GM21723 (cell line): ENCODE measurements around the gene STAC2.
A peak's percentile ranks its signal among the peaks of the same experiment; 100 is the strongest.

Experiments used
- ATAC-seq: cut with Tn5 transposase; IDR thresholded peaks from one replicate; pipeline ENCODE4 v1.9.1; 2021; ENCODE audit warnings: mild to moderate bottlenecking, moderate library complexity; ENCODE audit not compliant: unreplicated experiment

Gene STAC2

DNA sequence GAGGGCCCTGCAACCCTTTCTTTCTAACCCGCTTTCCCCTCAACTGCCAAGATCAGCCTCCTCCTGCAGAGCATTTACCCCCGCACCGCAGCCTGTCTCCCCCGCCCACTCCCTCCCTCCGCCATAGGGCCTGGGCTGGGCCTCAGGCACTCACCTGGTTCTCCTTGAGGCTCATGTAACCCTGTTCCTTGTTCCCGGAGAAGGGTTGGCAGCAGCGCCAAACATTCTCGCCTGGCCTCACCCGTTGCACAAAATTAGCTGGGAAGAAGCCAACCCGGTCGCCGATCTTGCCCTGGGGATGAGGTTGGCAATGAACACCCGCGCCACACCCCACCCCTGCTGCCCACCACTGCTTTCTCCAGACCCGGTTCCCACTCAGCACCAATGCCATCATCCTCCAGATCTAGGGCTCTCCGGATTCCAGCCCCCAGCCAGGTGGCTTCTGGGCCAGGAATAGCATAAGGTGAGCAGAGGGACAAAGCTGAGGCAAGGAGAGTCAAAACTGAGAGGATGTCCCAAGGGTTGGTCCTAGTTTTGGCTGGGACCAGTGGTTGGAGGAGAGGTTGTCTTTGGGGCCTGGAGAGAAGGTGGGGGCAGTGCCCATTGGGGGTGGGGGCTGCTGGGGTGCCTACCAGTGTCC is 12.8 kb downstream of the STAC2 start:
- no peak for ATAC-seq

DNA sequence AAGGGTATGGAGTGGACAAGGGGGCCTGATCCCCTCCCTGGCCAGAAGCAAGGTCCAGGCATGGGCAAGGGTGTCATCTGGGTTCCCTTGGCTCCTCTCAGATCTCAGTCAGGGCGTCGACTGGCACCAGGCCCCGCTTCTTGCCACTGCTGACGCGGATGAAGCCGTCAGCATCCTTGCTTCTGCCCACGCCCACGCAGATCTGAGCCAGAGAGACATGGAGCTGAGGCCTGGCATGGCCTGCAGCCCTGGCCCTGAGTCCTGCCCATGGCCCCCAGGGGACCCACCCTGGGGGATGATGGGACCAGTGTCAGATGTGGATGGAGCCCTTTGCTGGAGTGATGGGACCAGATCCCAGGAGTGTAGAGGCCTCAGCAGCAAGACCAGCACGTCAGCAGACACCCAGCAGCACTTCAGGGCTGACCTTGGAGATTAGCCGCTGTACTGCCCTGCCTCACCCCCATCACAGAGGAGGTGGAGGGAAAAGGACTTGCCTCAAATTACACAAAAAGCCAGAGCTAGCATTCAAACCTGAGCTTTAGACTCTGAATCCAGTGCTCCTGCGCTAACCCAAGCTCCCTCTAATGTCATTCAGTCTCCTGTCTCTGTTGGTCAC is 13.4 kb downstream of the STAC2 start:
- ATAC-seq = no peak

DNA sequence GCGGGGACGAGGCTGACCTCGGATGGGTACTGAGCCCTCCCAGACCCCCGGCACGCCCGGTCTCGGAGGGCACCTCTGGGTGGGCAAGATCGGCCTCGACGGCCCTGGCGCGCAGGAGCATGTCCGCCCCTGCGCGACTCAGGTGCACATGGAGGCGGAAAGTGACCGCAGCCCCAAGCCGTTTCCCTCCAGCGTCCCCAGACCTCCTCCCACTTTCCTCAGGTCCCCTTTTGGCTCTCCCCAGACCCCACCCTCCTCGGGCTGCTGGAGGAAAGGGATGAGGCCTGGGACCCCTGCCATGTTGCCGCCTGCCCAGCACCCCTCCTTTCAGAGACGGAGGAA is 15.7 kb downstream of the STAC2 start:
- ATAC-seq = no peak

DNA sequence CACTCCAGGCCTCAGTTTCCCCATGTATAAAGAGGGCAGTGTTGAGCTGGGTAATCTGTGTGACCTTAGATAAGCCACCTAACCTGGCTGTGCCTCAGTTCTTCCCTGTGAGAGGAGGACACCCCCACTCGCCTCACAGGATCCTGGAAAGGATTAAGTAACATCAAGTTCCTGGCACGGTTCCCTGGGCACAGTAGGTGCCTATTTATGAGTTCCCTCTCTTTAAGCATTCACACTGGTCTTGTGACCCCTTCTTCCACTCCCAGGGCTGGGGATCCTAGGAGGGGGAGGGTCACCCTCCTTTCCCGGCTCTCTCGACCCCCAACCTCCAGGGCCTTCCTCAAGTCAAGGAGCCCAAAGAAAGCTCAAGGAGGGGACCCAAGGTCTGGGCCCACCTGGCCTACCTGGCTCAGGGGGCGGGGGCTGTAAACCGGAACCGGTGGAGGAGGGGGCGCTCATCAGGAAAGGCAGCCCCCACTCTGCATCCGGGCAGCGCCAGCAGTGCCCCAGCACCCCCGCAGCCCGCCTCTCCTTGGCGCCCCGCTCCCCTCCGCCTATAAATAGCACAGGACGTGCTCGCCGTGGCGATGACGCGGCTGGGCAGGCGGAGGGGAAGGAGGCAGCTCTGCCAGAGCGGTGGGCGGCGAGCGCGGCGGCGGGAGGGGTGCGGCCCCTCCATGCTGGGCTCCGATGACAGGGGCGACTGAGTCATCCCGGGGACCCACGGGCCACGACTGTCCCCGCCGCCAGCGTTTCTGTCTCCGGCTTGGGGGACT is 16.2 kb downstream of the STAC2 start:
- no peak for ATAC-seq

DNA sequence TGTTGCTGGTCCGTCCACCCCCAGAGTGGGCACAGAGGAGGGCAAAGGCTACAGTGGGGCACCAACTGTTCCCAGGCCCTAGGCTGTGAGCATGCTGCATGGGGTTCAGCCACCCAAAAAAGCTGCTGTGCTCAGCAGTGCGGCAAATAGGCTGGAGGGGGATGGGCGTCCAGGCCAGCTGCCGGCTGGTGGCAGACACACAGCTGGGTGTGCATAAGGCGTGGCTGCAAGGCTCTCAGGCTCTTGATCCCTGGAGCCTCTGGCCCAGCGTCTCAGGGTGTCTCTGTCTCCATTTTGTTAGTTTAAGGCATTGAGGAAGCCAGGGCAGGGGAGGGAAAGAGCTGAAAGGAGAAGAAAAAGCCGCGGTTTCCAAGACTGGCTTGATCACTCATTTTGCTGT is 16.9 kb downstream of the STAC2 start:
- ATAC-seq = peak; percentile 55

DNA sequence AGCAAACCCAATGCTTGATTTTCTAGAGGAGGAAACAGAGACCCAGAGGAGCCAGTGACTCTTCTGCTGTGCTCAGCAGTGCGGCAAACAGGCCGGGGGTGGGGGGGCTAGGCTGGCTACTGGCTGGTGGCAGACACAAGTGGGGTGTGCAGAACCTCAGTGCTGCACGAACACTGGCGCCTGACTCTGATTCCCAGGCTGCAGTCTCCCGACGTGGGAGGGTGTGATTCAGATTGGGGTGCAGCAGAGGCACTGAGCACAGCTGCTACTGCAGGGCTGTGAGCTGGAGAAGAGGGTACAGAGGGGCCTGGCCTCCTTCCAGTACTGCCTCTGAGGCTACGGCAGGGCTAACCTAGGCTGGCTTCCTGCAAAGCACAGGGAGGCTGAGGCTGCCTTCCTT is 17.6 kb downstream of the STAC2 start:
- no peak for ATAC-seq

DNA sequence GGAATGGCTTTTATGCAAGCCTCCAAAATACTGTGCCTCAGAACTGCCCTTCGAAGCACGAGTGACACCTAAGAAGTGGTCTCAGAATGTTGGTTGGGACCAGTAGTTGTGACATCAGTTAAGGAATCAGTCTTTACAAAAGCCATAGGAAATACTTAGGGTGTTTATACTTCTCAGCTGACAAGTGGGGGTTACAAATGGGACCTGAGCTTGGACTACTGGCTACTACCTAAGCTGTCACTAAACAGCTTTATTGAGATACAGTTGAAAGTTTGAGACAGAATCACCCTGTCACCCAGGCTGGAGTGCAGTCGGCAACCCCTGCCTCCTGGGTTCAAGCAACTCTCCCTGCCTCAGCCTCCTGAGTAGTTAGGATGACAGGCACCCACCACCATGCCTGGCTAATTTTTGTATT is 20.6 kb downstream of the STAC2 start:
- ATAC-seq = no peak

DNA sequence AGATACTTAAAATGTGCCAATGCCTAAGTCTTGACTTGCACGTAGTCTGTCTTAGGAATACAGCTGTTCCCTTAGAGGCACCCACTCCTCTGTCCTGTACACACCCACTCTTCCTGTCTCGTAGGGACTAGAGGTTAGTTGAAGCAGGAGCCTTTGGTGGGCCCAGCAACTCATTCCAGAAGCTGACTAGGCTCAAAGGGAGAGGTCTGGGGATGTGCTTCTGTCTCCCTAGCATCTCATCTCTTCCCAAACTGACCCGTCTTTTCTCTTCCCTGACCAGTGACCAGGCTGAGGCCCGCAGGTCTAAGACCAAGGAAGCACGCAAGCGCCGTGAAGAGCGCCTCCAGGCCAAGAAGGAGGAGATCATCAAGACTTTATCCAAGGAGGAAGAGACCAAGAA is 21.5 kb downstream of the STAC2 start:
- ATAC-seq = no peak

DNA sequence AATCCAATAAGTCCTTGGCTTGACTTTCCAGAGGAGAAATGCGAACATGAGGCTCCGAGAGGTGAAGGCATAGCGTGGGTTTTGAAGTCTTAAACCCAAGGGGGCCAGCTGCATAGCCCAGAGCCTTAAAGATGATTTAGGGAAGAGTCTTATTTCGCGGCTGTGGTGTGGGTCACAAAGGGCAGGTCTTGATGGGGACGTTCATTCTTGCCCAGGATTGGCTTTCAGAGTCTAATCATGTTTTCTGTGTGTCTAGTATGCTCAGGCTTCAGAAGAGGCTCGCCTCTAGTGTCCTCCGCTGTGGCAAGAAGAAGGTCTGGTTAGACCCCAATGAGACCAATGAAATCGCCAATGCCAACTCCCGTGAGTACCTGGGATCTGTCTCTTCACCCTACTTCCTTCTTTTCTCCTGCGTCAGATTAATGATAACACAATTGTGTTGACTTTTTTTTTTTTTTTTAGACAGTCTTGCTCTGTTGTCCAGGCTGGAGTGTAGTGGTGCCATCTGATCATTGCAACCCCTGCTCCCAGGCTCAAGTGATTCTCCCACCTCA is 24.7 kb downstream of the STAC2 start:
- ATAC-seq = no peak

DNA sequence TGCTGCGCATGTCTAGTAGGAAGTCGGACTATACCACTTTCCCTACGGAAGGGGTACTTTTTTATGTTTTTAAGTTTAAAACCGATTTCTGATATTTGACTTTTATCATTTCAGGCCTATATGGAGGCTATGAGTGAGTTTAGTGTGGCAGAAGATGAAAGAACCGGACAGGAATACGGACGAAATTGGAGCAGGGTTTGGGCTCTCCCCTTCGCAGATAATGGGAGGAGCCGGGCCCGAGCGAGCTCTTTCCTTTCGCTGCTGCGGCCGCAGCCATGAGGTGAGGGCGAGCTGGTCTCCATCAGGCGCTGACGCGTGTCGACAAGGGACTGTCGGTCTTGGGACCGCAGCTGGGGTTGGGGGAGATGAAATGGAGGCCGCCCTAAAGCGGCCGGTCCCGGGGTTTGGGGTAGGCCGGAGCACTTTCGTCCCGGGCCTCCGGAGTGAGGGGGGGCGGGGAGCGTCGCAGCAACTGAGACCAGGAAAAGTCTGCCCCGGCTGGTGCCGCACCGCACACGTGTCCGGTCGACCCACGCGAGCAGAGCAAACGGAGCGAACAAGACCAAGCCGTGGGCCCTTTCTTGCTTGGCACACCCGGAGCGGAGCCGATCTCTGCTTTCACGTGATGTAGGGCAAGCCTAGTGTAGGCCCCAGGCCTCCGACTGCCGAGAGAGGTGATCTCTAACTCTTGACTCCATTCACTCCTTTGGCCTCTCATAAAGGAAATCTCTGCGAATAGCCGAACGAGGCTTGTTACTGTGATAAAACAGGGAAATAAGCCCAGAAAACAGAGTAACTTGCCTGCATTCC is 25.5 kb downstream of the STAC2 start, which contains the start of gene RPL19:
Gene RPL19, plus strand, starts transcription at position 214 of the 810 bp plus-strand sequence. Its CDS starts 62 bp downstream, at position 276.
- ATAC-seq = peak; percentile 58

DNA sequence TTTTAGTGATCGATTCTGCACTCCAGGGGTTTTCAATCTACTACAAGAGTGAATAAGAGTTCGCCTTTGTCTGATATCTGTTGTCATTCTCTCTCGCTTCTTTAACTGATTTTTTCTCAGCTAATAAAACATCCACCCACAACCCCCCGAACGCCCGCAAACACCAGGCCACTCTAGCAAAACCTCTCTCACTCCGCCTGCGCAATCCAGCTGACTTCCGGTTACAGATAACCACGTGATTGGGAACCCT is 26.0 kb downstream of the STAC2 start:
- ATAC-seq = peak; percentile 51

DNA sequence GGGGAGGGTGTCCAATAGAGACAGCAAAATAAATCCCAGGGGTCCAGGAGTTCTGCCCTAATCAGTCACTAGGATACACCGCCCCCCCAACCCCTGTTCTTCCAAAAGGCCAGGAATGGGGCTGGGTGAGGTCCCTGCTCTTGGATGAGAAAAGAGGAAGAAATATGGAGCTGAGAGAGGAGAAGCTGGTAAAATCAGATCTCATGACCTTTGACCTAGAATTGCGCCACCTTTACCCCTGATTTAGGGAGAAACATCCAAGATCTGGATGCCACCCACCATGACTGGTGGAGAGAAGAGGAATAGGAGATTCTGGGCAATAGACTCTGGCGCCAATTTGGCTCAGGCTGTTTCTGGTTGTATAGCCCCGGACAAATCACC is 27.6 kb downstream of the STAC2 start:
- no peak for ATAC-seq

DNA sequence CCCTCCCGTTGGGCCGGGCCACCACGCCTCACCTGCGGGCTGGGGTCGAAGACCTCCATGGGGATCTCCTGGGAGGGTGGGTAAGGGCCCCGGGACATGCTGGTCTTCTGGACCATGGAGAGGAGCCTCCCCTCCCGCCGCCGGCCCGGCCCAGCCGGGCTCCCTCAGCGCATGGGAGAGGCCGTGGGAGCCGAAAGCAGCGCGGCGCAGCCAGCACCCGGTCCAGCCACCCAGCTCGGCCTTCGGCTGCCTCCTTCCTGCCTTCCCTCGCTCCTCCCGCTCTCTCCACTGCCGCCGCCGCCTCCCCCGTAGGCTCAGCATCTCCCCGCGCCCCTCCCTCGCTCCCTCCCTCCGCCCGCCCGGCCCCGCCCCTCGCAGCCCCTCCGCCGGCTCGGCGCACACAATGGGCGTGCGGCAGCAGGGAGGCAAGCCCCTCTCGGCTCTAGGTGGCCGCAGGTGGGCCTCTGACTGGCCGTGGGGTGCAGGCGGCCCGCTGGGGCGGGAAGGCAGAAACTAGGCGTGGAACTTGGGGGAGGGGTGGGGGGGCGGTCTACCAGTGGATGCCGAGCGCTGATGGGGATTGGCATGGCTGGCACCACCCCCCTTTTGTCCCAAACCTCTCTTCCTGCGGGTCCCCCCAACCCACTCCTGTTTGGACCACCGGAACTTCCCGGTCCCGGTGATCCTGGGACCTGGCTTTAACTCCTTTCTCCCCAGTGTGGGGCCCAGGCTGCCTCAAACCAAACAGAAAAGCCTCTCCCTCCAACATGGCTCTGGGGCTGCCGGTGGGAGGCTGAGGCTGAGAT is 28.2 kb downstream of the STAC2 start, which contains the start of gene CACNB1:
Gene CACNB1, minus strand, starts transcription at position 290 of the 806 bp plus-strand sequence. Its CDS starts 174 bp downstream, at position 116.
- ATAC-seq = no peak

DNA sequence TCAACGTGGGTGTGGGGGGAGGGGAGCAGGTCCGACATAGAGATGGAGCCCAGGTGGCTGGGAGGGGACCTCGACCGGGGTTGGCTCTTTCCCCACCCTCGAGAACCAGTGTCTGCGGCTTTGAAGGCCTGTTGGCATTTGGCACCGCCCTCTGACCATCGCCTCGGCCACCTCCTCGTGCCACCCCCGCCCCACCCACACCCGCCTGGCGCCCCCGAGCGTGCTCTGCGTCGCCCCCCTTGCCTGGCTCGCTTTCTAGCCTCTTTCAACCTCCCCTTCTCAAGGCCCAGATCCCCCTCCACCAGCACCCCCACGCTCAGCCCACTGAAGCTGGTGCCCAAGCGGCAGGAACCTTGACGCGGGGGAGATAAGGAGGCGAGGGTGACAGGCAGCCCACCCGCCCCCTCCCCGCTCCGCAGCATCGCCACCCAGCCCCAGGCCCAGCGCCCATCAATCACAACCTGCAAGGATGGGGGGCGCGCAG is 28.9 kb downstream of the STAC2 start:
- ATAC-seq = no peak

DNA sequence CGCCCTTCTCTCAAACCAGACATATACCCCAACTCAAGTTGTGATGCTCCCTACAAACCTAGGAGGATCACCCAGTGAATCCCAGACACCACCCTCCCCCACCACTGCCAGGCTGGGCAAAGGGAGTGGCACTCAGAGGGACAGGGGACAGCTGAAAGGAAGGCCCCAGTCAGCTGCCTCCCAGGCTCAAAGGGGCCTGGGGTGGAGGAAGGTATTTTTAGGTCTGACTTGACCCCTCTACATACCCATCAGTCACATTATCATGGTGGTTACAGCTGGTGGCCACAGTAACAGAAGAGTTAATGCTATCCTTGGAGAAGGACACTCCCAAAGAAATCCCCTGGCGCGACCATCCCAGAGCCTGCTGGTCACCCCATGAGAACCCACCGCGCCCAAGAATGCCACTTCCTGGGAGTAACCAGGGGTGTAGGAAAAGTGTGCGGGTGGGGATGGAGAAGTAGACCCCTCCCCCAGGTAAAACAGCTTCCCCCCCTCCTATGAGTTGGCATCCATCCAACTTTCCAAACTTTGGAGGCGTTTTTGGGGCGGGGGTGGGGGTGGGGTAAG is 29.4 kb downstream of the STAC2 start:
- no peak for ATAC-seq

DNA sequence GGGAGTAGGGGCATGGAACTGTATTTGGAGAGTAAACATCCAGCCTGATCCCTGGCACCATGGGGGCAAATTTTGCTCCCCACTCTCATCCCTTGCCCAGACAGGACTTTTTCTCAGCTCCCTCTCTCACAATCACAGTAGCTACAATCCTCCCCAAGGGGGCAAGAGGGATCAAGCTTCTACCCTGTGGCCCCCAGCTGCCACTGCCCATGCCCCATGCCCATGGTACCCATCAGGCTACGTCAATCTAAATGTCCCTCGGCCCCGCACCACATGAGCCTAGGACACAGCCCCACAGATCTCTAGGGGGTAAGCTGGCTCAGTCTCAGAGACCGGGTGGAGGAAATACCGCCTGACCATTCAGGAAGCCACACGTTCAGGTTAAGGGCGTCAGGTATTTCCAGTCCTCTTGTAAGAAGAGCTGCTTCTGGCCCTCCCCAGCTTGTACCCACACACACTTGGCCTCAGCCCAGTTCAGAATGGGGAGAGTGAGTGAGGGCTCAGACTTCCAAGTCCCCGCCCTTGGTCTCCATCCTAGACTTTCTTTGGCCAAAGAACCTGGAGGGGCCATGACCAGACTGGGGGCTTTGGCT is 30.1 kb downstream of the STAC2 start:
- ATAC-seq = no peak

DNA sequence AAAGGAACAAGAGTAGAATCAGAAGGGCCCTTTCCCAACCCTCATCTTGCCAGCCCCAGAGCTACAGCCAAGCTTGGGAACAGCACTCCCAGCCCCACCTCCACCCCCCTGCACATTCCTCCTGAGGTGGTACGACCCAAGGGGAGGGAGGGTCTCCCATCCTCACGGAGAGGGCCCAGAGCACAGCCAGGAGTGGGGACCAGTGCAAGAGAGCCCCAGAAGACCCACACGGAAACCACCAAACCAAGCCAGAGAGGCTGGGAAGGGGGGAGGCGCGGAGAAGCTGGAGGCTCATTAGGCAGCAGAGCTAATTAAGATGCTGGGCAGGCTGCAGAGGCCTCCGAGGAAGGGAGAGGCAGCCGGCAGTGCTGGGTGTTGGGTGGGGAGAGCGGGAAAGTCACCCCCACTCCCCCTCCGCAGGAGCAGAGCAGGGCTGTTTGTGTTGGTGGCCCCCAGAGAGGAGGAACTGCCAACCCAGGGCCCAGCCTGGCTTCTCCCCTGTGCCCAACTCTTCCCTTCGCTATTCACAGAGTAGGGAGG is 30.7 kb downstream of the STAC2 start:
- ATAC-seq = no peak

DNA sequence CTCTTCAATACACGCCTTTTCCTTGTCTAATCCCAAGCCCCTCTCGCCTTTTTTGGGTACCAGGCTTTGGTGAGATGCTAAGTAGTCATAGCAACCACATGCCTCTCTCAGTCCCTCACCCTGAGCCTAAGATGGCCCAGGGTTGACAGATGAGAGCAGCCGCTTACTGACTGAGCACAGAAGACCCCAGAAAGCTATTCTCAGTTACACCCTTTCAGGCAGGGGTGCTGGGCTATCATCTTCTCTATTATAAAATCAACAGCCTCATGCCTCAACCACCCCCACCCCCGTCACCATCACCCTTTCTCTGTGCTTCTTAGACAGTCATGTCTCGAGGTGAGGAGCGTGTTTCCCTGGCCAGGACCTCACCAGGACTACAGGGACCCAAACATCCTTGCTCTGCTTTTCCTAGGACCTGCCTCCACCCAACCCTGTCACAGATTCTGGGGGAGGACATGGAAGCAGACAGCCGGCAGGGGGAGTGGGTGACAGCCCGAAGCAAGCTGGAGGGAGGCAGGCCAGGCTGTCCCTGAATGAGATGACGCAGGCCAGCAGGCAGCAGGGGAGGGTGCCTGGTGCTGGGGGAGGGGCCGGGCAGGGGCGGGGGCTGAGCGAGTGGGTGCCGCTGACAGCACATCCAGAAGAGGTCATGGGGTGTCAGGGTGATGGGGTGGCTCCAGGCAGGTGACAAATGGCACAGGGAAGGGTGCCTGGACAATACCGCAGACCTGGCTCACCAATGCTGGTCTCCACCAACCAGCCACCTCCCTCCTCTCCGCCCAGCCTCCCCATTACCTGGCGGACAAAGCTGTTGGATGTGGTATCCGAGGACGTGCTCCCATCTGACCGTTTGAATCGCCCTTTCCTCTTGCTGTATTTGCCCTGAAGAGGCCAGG is 31.4 kb downstream of the STAC2 start:
- no peak for ATAC-seq
